HG03565 (cell line): ENCODE results near the gene HECTD4.

Source experiments
- ATAC-seq: cut with Tn5 transposase; IDR thresholded peaks from one replicate; pipeline ENCODE4 v1.9.1; 2021; ENCODE audit warnings: mild to moderate bottlenecking, moderate library complexity; ENCODE audit not compliant: unreplicated experiment

Gene HECTD4

DNA sequence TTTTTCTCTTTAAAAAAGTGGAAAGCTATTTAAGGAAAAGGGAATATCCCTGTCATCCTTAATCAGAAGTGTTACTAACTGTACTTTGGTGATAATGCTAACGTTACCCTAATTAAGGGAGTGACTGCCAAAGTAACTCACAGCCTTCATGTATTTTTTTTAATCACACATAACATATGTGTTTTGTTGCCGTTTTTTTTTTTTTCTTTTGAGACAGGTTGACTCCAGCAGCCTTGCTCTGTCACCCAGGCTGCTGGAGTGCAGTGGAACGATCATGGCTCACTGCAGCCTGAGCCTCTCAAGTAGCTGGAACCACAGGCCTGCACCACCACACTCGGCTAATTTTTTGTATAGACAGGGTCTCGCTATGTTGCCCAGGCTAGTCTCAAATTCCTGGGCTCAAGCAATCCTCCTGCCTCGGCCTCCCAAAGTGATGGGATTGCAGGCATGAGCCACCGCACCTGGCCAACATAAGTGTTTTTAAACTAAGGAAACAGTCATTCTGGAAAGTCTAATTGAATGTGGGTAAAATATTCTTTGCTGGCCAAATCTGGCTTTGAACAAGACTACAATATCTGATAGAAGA lies 56.5 kb downstream of the HECTD4 start:
- ATAC-seq = no peak

DNA sequence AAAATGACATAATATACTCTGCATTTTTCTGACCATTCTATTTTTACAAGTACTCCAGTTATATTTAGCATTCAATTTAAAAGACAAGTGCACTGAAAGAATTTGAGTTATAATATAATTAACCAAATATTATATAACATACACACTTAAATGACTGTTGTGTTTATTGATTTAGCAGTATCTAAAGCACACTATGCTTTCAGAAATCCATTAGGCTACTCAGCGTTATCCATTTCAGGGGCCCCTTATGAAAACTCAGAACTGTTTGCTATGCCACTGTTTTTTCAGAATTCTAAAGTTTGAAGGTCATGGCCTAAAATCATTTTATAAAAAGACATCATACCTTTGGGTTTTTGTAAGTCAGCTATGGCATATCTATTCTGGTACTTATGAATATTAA lies 57.1 kb downstream of the HECTD4 start:
- ATAC-seq = no peak

DNA sequence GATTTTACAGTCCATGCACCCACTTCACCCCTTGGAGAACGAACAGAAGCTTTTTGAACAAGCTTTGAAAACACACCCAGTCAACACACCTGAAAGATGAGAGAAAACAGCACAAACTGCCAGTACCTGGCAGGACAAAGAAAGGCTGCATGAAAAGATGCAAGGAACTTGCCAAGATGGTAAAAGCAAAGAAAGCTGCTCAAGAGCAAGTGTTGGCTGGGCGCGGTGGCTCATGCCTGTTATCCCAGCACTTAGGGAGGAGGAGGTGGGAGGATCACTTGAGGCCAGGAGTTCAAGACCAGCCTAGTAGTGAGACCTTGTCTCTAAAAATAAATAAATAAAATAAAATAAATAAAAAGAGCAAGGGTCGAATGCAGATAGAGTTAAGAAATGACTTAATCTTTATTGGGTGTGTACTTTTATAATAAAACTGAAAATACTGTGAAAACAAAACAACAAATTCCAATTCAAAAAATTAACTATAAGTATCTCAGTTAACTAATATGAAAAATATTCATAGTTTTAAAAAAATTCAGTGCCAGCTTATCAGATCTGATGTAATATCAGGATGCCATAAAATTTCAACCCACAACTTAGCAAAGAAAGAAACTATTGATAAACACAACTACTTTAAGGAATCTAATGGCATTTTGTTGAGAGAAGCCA lies 59.2 kb downstream of the HECTD4 start:
- no peak for ATAC-seq

DNA sequence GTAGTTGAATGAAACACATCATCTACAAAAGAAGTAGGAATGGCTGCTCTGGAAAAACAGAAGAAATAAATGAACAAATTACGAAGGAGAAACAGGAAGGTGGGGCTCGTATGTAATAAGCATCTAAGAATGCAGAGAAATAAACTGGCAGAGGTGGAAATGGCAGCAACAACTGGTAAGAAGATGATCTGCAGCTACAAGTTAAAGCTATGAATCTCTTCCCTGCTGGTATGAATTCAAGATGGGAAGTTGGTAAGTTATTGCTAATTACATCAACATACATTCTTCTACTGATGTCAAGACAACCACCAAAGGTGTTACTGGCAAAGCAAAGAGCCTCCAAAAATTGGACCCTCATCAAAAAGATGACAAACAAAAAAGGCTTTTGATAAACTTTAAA lies 59.8 kb downstream of the HECTD4 start:
- no peak for ATAC-seq

DNA sequence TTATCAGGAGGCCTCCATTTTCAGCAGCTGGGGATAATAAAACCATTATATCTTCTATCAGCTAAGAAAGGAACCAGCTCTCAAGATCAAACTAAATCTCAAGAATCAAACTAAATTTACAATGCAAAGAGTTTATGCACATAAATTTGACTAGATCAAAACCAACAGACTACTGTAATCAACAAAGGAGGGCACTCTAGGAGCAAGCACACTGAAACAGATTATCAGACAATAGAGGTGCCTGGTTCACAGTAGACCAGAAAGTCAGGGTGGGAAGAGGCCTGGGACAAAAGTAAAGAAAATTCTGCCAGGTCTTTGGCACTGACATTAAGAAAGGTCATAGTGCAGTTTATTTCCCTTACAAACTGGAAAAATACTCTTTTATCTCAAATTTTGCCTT lies 61.0 kb downstream of the HECTD4 start:
- no peak for ATAC-seq

DNA sequence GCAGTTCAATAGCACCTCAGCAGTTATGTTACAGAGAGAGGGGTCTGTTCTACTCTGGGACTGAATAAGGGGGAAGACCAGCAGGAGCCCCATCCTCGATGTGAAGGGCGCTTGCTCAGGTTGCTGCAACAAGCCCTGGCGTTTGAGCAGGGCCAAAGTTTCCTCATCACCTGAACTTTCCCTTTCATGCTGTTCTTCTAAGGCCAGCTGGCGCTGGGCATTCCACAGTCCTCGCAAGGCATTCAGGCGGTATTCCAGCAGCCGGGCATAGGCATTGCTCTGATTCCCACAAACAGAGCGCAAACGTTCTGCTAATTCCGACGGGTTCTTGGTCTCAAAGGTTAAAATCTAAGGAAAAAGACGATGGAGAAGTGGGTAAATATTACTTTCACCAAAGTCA lies 62.8 kb downstream of the HECTD4 start:
- ATAC-seq = no peak

DNA sequence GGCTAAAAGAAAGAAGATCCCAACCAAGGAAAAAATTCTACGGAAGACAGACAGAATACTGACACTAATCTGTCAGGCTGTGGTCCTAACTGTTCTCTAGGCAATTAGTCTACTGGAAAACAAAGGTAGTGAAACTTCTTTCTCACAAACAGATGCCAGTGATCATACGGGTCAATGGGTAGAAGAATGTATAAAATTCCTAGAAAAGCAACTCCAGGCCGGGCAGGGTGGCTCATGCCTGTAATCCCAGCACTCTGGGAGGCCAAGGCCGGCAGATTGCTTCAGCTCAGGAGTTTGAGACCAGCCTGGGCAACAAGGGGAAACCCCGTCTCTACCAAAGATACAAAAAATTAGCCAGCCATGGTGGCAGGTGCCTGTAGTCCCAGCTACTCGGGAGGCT lies 64.8 kb downstream of the HECTD4 start:
- ATAC-seq = no peak

DNA sequence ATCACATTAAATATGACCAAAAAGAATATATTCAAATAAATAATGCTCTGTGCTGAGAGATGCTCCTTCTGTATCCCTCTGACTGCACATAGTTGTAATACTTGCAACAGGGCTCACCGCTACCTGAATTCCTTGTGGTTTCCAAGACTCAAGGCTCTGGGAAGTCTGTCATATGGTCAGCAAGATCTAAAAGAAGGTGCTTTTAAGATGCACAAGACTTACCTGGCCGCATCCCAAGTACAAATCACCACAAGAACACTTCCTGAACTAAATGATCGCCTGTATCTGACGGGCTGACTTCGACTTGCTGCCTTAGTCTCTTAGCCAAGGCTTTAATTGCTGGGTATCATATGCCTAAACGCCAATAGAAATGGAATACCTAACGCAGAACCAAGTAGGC lies 67.2 kb downstream of the HECTD4 start:
- ATAC-seq = no peak

DNA sequence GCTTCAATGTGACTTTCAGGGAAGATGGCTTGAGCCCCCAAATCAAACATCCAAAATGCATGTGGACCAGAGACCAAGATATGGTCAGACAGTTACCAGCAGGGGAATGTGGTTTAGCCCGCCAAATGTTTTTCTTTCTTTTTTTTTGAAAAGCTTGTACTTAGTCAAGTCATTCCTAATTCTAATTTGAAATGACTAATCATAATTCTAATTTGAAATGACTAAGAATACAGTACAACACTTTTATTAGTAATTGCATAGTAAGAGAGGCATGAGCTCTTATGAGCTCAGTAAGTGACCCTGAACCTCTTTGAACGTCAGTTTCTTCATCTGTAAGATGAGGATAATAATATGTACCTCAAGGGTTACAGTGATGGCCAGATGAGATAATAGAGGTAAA lies 72.4 kb downstream of the HECTD4 start:
- ATAC-seq = no peak

DNA sequence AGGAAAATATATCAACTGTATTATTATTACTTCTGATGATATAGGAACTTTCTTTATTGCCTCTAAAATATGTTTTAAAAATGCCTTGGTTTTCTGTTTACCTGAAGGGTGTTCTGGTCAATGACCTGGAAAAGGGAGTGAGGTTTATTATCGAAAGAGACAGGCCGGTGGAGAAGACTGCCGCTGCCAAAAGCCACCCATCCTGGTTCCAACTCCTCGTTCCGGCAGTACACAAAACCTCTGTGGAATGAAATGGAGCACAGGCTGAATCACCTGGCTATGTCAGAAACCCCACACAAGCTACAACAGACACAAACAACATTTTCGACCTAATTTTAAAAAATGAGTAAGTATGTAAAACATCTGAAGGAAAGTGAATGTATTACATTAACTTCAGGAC lies 73.6 kb downstream of the HECTD4 start:
- ATAC-seq = no peak

DNA sequence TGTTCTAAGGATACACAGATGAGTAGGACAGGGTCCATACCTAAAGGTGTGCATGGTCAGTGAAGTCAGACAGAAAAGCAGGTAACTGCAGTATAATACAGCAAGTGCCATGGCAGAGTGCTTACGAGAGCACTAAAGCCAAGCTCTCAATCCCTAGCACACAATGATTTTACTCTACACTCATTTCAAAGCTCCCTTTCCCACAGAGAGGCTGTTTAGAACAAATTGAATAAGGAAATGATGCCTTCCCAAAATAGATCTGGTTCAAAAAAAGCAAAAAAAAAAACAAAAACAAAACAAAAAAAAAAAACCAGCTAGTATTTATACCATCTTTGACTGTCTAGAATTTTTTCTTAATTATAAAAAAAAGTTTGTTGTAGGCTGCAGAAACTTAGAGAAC lies 74.1 kb downstream of the HECTD4 start:
- no peak for ATAC-seq

DNA sequence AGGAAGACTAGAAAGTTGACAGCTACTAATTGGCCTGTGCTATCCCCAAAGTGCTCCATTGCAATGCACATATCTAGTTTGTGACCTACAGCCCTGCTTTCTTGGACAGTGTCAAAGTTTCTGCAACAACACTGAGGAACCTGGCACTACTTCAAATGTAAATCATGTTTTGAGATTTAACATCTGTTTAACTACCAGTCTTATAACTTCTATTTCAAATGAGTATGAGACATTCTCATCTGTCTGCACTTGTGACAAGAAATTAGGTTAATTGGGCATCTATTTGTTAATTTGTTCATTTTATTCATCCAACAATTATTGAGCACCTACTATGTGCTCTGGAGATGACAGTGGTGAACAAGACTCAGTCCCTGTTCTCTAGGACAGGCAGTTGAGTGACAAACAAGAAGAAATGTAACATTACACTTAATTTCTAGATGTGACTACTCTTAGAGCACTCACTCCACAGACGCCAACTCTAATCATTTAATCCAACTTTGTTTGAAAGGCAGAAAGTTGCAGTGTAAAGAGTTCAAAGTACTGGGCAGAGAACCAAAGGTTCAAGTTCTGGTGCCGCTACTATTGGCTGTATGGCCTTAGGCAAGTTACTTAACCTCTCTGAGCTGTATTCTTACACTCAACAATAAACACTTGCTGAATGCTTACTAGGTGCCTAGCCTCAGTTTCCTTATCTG lies 74.8 kb downstream of the HECTD4 start:
- no peak for ATAC-seq

DNA sequence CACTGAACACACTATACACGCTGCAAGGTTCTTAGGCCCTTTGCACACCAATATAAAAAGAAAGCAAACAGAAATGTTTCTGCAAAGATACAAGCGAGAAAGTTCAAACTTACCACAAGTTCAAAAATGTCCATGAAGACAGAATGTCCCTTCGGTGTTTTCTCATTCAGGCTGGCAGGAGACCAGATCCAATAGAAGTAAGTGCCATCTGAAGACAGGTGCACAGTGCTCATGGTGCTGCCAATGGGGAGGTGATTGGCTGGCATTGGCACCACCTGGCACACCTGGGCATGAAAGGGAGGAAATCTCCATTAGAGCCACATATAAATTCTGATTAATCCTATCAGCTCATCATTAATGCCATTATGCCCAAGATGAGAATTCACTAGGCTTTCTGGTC lies 76.3 kb downstream of the HECTD4 start:
- no peak for ATAC-seq

DNA sequence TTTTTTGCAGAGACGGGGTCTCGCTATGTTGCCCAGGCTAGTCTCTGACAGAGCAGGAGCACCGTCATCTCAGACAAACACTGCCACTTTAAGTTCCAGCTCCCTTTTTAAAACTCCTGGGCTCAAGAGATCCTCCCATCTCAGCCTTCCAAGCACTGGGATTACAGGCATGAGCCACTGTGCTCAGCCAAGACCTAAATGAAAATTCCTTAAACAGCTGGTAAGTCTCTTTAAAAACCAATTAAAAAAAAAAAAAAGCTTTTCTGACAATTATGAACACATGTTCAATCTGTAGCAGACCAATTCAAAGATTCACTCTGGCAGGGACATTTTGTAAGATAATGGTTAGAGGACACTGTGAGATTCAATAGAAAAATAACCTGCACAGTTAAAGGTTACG lies 77.8 kb downstream of the HECTD4 start:
- ATAC-seq = no peak

DNA sequence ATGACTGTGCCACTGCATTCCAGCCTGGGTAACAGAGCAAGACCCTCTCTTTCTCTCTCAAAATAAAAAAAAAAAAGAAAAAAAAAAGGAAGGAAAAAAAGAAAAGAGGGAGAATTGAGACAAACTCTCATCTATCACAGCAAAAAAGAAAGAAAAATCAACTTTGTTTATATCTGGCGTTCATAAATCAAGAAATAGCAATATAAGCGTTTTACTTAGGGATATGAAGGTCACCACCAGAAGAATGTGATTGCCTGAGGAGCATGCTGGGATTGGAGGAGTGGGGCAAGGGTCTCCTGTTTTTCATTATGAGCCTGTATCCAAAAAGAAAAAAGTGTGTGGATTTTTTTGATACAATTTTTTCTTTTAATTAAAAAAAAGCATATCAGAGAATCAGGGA lies 78.4 kb downstream of the HECTD4 start:
- no peak for ATAC-seq

DNA sequence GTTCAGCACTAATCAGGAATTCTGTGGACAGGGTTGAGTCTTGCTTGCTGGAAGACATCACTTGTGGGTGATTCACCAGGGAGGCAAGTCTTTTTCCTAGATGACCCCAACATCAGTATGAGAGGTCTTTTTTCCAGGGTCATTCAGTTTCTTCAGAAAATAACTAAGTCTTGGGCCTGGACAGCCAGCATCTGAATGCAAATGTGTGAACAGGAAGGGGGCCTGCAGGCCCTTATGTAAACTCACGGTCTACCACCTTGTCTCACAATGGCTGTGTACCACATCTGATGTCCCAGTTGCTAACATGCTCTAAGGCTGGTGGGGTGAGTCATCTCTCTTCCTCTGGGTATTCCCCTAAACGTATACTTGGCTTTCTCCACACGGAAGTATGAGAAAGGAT lies 79.2 kb downstream of the HECTD4 start:
- ATAC-seq = peak; percentile 99

DNA sequence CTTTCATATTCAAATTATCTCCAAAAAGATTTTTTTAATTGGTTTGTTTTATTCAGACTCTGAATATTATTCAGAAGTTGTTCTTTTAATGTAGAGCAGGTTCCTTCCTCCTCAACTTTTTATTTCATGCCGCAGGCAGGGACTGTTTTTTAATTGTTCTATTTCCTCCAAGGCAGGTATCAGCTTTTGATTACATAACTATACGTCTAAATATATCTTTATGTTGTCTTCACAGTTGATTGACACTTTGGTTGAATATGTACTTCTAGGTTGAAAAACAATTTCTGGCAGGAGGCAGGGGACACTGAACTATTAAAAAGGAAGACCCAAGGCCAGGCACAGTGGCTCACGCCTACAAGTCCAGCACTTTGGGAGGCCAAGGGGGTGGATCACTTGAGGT lies 82.5 kb downstream of the HECTD4 start:
- ATAC-seq = no peak

DNA sequence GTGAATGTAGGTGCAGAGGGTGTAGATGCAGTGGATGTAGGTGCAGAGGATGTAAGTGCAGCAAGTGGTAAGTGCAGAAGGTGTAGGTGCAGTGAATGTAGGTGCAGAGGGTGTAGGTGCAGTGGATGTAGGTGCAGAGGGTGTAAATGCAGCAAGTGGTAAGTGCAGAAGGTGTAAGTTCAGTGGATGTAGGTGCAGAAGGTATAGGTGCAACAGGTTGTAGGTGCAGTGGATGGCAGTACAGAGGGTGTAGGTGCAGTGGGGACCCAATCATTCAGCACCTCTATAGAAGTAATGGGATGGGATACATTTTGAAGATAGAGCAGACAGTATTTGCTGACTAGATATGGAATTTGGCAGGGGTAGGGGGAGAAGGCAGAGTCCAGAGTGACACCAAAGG lies 85.0 kb downstream of the HECTD4 start:
- no peak for ATAC-seq

DNA sequence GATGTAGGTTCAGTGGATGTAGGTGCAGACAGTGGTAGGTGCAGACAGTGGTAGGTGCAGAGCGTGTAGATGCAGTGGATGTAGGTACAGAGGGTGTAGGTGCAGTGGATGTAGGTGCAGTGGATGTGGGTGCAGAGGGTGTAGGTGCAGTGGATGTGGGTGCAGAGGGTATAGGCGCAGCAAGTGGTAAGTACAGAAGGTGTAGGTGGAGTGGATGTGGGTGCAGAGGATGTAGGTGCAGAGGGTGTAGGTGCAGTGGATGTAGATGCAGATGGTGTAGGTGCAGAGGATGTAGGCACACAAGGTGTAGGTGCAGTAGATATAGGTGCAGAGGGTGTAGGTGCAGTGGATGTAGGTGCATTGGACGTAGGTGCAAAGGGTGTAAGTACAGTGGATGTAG lies 86.0 kb downstream of the HECTD4 start:
- ATAC-seq = no peak

DNA sequence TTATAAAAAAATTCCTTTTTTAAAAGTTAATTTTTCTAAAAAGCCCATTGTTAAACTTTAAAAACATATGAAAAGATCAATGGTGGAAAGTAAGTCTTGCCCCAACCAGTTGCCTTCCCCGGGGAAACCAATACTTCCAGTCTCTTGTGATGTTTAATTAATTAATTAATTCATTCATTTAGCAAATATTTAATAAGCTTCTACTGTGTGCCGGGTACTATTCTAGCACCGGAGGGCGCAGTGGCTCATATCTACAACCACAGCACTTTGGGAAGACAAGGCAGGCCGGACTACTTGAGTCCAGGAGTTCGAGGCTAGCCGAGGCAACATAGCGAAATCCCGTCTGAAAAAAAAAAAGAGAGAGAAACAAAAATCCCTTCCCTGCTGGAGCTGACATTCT lies 87.4 kb downstream of the HECTD4 start:
- ATAC-seq = no peak

DNA sequence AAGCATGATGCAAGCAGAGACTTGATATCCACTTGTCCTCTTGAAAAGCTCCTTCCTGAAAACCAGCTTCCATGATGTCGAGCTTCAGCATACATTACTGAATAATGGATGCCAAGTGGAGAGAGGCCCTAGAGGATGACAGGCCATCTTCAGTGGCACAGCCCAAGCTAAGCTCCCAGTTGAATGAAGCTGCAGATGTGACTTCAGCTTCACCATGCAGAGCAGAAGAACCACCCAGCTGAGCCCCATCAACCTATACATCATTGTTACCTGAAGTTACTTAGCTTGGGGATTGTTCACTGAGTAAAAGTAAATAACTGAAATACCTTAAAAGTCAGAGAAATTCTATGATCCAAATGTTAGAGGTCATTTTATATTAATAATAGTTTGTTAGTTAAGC lies 93.6 kb downstream of the HECTD4 start:
- no peak for ATAC-seq

DNA sequence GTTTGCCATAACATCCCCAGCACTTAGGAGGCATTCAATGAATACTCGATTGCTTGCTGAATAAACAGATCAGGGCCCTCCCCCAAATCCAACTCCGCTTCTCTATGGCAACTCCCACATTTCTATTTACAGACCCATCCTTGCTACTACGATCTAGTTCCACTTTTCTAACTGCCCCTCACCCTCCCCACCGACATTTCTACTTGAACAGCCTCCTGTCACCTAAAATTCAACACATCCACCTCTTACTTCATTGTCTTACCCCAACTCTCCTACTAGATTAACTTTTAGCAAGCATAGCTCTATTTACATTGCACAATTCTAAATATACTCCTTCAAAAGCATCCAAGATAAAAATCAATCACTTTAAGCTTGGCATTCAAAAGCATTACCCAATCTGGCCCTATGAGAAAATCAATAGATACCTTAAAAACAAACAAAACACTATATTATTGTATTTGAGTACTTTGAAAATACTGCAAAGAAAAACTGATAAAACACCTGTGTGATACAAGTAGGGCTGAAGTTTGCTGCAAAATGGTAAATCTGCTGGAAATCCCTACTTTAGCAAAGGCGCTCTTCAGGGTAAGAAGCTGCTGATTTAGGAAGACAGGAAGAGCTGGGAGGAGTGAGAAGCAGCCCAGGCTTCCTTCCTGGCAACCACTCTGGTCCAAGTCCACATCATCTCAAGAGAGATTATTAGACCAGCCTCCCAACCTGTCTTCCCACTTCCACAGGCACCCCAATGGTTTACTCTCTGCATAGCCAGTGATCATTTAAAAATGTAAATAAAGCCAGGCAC lies 96.4 kb downstream of the HECTD4 start:
- ATAC-seq = no peak
